ENCODE measurements around the gene NTM.

The NTM gene

DNA sequence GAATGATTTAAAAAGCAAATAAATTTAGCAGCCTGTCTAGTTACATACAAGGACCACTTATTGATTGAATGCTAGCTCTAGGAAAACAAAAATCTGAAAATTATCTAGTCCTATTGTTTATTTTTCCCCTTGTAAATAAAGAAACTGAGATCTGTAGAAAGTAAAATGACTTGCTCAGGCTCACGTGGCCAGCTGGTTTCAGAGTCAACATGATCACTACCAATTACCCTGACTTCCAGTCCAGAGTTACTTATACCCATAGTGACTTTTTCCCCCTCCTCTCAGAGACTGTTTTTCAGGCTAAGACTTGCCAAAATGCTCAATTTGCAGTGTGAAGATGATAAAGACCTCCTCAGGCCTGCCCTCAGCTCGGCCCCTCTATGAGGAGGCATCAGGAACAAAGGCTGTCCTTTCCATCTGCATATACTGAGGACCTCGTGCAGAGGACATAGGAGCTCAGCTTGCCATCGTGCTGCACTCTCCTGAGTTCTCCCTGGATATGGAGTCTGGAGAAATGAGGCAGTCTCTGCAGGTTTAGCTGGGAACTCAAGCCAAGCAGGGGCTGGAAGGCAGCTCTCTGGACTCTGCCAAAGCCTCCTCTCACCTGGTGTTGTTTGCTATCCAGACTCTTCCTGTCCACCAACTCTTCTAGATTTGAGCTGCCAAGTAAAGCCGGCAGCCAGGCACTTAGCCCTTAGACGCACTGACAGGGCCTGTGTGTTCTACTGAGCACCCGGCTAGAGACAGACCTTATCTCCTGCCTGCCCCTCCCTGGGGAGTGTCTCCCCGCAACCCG lies 883.3 kb downstream of the NTM start:
- no peak for DNase-seq

GRCh38 chr11:132254906-132255305 lies 884.5 kb downstream of the NTM start:
- DNase-seq: no peak

DNA sequence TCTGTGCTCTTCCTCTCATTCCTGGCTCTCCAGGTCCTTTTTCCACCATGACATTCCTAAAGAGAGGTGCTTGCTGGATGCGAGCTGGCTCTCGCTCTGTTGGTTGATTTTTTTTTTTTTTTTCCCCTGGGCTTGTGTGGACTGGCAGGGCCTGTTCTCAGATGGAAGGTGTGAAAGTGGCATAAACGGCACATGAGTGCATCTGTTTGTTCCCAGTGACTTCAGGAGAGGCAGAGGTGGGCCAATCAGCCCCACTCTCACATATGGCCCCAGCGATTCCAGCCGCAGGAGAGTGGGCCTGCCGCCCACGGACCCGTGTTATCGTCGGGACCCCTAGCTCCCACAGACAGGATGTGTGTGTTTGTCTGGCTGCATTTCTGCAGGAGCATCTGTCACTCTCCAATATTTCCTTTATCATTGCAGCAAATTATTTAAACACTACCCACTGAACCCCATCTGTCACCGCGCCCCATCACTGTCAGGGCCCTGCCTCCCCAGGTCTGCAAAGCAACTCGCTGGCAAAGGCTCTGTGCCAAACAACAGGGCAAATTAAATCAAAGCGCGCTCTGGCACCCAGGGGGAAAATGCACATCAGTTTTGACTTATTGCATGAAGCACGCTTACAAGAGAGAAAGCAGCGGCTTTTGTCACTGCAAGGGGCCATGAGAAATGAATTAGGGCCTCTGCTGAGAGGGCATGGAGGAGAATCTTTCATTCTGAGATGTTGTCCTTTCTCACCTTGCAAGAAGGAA lies 886.3 kb downstream of the NTM start:
- DNase-seq: no peak

- DNase-seq: no peak
These were observed 887.5 kb downstream of the NTM start for GRCh38 chr11:132257871-132258270.

DNA sequence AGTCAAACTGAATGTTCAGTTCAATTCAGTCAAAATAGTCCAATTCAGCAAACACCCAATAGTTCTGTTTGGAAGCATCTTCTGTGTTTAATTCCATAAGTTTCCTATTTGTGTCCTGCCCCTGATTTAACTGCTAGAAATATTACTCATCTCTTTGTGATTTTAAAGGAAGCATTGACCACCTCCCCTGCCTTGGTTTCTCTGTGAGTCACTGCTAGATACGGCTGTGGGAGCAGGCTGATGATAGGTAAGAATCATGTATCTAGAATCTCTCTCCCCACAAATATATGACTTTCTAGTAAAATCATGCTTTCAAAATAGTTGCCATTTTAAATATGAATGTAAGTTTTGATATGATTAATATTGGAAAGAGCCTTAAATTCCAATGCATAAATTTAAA lies 888.5 kb downstream of the NTM start:
- no peak for DNase-seq

DNA sequence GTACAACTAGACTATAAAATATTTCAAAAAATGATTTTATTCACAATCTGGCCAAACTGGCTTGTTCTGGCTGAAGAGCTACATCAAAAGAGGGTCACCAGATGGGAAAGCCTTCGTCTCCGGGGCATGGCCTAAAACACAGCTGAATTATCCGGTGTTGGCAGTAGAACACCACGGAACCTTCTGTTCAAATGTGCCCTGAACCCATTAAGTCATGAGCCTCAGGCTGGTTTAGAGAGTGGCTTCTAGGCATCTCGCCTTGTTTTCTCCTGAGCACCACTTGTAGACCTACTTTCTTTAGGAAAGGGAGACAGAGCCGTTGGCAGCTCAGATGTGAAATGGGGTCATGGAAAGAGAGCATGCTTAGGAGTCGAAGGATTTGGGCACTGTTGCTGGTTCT lies 890.2 kb downstream of the NTM start:
- DNase-seq: no peak

DNA sequence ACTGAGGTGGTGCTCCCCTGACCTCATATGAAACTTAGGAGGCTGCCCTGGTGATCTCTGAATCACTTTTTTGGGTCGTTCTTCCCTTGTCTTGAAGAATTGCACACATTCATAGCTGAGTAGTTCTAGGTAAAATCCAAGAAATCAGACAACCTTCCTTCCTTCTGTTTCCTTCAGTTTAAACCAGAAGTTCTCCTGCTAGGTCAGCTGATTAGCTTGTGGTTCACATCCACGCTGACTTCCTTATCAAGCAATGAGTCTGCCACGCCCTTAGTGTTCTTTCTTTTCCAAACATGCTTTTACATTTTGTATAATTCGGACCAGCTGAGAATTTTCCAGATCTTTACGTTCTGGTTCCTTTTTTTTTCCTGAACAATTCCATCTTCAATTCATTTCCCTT lies 892.8 kb downstream of the NTM start:
- no peak for DNase-seq

DNA sequence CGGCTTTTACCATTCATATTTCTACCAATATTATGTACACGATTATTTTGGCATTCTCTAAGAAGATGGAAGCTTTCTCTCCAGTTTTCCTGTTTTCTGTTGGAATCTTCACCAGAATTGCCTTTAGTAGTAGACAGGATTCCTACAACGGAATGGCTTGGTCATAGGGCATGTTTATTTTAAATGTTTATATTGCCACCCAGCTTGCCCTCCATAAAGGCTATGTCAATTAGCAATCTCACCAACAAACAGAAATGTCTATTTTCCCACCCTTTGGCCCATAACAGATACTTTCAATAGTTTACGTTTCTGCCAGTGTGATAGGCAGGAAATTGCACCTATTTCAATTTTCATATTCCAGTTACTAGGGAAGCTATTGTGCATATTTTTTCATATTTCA lies 893.5 kb downstream of the NTM start:
- DNase-seq: no peak

GRCh38 chr11:132264616-132265015 lies 894.2 kb downstream of the NTM start:
- no peak for DNase-seq

- DNase-seq: peak in 1 of 3 donors; percentile 3
These were observed 908.6 kb downstream of the NTM start for GRCh38 chr11:132278801-132279574.

DNA sequence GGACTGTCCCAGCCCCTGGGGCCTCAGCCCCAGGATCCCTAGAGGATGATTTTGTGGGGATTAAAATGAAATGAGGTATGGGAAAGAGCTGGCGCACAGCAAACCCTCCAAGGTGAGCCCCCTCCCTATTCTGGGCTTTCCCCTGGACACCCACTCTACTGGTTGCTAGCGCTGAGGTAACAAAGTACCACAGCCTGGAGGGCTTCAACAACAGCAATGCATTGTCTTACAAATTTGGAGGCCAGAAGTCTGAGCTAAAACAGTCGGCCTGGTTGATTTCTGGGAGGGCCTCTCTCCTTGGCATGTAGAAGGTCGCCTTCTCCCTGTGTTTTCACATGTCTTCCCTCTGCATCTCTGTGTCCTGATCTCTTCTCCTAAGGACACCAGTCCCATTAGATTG lies 913.6 kb downstream of the NTM start:
- no peak for DNase-seq

DNA sequence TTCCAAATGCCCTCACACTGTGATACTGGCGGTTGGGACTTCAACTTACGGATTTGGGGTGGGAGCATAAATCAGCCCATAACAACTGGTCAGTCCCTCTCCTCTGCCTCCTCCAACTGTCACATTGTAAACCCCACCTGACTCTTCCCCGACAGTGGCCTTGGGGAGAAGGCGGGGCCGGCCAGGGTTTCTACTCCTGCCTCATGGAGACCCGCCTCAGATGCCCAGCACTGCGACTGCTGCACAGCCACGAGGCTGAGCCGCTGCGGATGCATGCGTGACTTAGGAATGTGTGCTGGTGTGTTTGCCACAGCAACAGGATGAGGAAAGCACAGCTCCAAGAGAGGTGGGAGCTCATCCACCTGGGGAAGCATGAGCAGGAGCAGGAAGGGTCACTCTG lies 914.2 kb downstream of the NTM start:
- no peak for DNase-seq

DNA sequence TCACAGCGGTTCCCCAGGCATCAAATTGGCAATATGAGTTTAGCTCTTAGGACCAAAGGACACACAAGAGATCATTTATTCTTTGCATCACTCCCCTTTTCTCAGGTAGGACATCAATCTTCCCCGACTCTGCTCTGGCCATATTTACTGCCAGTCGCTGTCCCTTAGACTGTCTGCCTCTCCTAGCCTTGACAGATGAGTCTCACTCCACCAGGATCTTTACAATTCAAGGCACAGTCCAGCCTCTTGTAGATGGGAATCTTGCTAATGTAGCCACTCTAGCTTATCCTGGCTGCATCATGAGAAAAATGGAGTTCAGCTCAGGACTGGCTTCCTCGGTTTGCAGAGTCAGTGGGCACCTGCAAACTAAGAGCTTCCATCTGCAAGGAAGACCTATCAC lies 915.2 kb downstream of the NTM start:
- no peak for DNase-seq

- DNase-seq: no peak
These were observed 915.7 kb downstream of the NTM start for GRCh38 chr11:132286106-132286505.

DNA sequence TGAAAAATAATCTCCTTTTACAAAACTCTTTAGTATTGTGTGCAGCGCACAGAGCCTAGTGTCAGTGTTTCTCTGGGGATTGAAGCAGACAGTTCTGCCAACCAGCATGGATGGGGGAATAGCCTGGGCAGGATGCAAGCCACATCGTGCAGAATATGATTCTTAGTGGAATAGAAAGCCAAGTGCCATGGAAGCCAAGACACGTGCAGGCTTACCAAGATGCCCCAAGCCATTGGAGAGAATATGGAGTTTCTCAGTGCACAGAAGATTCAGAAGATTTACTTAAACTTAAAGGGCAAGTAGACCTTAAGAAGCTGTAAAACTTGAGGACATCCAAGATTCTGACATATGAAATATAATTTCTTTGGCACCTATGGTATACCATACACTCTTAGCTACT lies 917.6 kb downstream of the NTM start:
- DNase-seq: no peak

DNA sequence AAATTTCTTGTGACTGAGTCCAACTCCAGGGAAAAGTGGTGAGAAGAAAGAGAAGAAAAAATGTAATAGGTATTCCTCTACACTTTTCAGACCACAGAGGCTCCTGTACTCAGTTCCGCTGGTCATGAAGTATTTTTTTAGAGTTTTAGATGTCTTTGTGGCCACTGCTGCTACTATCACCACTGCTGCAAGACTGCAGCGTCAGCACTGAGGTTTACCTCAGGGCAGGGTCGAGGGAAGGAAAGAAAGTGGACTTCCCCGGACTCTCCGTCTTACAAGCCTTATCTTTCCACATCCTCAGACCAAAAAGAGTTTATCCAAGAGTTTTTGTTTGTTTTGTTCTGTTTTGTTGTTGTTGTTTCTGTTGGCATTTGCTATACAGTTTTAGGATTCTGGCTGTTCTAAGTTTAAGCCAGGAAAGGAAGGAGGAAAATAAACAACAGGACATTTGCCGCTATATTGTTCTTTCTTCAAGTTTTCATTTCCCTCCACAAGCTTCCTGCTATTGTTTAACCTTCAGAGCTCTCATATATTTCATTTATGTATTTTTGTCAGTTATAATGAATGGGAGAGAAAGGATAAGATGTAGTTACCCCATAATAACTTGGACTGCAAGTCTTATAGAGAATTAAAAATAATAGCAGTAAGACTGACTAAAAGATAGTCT lies 919.3 kb downstream of the NTM start:
- DNase-seq: no peak

DNA sequence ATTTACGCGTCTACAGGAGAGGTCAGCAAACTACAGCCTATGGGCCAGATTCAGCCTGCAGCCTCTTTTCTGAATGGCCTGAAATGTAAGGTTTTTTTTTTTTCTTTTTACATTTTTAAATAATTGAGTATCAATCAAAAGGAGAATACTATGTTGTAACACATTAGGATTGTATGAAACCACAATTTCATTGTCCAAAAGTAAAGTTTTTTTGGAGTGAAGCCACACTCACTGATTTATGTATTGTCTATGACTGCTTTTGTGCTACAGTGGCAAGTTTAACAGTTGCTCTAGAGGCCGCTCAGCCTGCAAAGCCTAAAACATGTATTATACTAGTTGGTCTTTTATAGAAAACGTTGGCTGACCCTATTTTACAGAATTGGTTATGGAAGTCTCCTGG lies 923.2 kb downstream of the NTM start:
- no peak for DNase-seq

GRCh38 chr11:132296946-132297610 lies 926.7 kb downstream of the NTM start:
- no peak for DNase-seq

DNA sequence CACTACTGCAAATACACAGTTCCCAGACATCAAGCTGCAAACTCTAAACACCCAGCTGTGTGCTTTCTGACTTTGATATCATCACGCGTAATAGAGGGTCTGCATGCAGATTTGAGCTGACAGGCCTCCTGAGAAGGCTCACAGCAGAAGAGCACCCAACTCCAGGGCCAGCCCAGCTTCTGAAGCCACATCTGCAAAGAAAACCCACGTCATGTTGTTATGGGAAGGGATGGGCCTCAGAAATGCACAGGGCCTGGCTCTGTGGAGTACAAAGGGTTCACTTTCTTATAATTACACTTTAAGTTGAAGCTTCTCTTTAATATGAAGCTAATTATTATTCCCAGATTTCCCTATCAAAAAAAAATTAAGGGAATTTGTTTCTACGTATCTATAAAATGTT lies 927.9 kb downstream of the NTM start:
- DNase-seq: no peak

- no peak for DNase-seq
These were observed 929.9 kb downstream of the NTM start for GRCh38 chr11:132300283-132300682.

- DNase-seq: no peak
These were observed 931.0 kb downstream of the NTM start for GRCh38 chr11:132301465-132301864.

DNA sequence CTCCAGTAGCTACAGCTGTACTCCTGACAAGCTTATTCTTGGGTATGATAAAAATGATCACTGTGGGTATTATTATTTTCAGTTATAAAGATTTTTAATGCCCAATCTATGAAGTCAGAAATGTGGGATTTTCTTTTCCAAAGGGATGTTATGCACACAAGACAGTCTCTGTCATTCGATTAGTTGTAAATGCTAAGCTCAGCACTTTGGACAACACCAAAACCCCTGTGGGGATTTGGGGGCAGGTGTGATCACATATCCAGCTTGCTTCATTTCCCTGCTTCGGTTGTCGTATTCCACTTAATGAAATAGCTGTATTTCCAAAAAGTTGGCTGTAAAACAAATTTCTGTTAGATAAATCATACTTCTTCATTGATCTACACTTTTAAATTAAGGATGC lies 931.5 kb downstream of the NTM start:
- DNase-seq: no peak

All from suppressor macrophage treated with lipopolysaccharide for 1 hour (primary cell).